Measurements from ENCODE around the gene EIF3K.
A peak's percentile ranks its signal among the peaks of the same experiment; 100 is the strongest.

DNA sequence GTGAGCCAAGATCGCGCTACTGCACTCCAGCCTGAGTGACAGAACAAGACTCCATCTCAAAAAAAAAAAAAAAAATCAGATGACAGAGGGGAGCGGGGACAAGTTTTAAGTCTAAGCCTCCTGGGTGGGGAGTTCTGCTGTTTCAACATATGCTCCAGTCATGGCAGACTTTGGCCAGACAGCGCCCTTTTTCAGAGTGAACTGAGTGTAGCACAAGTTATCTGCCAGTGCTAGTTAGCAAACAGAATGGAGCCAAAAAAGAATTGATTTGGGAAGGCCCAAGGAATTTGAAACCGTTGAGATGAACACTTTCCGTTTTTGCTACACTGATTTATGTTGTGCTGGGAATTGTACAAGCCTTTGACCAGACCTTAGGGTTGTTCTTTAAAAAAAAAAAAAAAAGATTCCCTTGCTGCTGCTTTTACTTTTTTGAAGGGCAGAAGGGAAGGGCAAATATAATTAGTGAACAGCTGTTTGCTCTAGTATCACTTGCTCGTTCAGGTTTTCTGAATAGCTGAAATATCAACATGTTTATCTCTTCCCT is 34.1 kb downstream of the EIF3K start:
- 0 out of 5 replicates have a peak, but pooled peaks of 1 of the 2 experiments have one; percentile 7 for TF ChIP-seq RAD21 (conservative IDR thresholded peaks at IDR 0.05 in 1 of 2, IDR thresholded peaks at IDR 0.05 in 1 of 2)
- no peak for TF ChIP-seq CTCF (IDR thresholded peaks at IDR 0.05)
- TF ChIP-seq, protein P1, sequence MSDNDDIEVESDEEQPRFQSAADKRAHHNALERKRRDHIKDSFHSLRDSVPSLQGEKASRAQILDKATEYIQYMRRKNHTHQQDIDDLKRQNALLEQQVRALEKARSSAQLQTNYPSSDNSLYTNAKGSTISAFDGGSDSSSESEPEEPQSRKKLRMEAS (IDR thresholded peaks at IDR 0.05) = no peak
- no peak for TF ChIP-seq BHLHE40 (IDR thresholded peaks at IDR 0.05; ENCODE audit: low read depth, low read length)
- TF ChIP-seq KDM1A (IDR thresholded peaks at IDR 0.05; ENCODE audit: low read depth) = no peak
- 0 out of 2 replicates have a peak, but pooled peaks have one; percentile 9 for TF ChIP-seq ESRRA (IDR thresholded peaks at IDR 0.05; ENCODE audit: borderline replicate concordance, low read length)
- TF ChIP-seq RFX5 (IDR thresholded peaks at IDR 0.05) = no peak
- TF ChIP-seq, protein P2, sequence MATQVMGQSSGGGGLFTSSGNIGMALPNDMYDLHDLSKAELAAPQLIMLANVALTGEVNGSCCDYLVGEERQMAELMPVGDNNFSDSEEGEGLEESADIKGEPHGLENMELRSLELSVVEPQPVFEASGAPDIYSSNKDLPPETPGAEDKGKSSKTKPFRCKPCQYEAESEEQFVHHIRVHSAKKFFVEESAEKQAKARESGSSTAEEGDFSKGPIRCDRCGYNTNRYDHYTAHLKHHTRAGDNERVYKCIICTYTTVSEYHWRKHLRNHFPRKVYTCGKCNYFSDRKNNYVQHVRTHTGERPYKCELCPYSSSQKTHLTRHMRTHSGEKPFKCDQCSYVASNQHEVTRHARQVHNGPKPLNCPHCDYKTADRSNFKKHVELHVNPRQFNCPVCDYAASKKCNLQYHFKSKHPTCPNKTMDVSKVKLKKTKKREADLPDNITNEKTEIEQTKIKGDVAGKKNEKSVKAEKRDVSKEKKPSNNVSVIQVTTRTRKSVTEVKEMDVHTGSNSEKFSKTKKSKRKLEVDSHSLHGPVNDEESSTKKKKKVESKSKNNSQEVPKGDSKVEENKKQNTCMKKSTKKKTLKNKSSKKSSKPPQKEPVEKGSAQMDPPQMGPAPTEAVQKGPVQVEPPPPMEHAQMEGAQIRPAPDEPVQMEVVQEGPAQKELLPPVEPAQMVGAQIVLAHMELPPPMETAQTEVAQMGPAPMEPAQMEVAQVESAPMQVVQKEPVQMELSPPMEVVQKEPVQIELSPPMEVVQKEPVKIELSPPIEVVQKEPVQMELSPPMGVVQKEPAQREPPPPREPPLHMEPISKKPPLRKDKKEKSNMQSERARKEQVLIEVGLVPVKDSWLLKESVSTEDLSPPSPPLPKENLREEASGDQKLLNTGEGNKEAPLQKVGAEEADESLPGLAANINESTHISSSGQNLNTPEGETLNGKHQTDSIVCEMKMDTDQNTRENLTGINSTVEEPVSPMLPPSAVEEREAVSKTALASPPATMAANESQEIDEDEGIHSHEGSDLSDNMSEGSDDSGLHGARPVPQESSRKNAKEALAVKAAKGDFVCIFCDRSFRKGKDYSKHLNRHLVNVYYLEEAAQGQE (IDR thresholded peaks at IDR 0.05) = no peak
- TF ChIP-seq HDAC2 (IDR thresholded peaks at IDR 0.05) = no peak
- no peak for TF ChIP-seq MAZ (IDR thresholded peaks at IDR 0.05; ENCODE audit: borderline replicate concordance, low read depth, low read length)
- TF ChIP-seq HES2 (IDR thresholded peaks at IDR 0.05) = no peak
- no peak for TF ChIP-seq RCOR1 (IDR thresholded peaks at IDR 0.05; ENCODE audit: low read depth, low read length)
- TF ChIP-seq FOSL2 (IDR thresholded peaks at IDR 0.05) = no peak
- TF ChIP-seq FOSL2 (CRISPR knock-in tag; IDR thresholded peaks at IDR 0.05) = no peak; the same call in 1 of the 2 replicates
